Omental fat pad (tissue), 4 donors: ENCODE data around the gene GRHL1. TPM values are rescaled to one million over a fixed set of nuclear protein-coding genes. Genes with fewer than 3 reads are reported as not detected.

ENCODE experiments used
- ATAC-seq: fragments of 150-250 bp; one replicate; pipeline ENCODE4 v1.9.1; 2016; ENCODE audit warnings: mild to moderate bottlenecking, moderate library complexity; ENCODE audit not compliant: low FRiP score
- DNase-seq: peaks from one replicate; pipeline ENCODE4 v3.0.0-alpha.2; 2019; ENCODE audit warnings: low spot score
- CTCF ChIP-seq, 3 donors: fragments of 450-650 bp; IDR thresholded peaks; one replicate each; pipeline ENCODE4 v1.5.1; 2016 to 2017; ENCODE audit warnings: antibody characterized with exemption in 3 of 3, mild to moderate bottlenecking in 3 of 3, moderate library complexity in 2 of 3
- total RNA-seq, 4 donors: library from RNA; depleted of rRNA; stranded (reverse); fragments of >200 nt; gene quantifications; one replicate each; pipeline ENCODE4 v1.1.0, GENCODE V29; 2016

The GRHL1 gene
- total RNA-seq, 4 donors from 2014 or later = 0.95 to 15.1 (median 5.1) TPM

- ATAC-seq (no peak), DNase-seq (no peak)
- TF ChIP-seq CTCF (IDR thresholded peaks at IDR 0.05) = no peak
Observed at GRCh38 chr2:10003206-10004125, 52.0 kb downstream of the GRHL1 start.

GRCh38 chr2:10004401-10004800, 52.9 kb downstream of the GRHL1 start:
- TF ChIP-seq CTCF (IDR thresholded peaks at IDR 0.05) = no peak
- DNase-seq = no peak
- no peak for ATAC-seq

- DNase-seq (no peak), ATAC-seq (no peak)
- no peak for TF ChIP-seq CTCF (IDR thresholded peaks at IDR 0.05)
Observed at GRCh38 chr2:10004836-10005235, 53.3 kb downstream of the GRHL1 start.

GRCh38 chr2:10005461-10006235, 54.2 kb downstream of the GRHL1 start:
- ATAC-seq (no peak), DNase-seq (no peak)
- no peak for TF ChIP-seq CTCF (IDR thresholded peaks at IDR 0.05)

GRCh38 chr2:10006236-10007161, 55.0 kb downstream of the GRHL1 start:
- DNase-seq (no peak), ATAC-seq (no peak)
- TF ChIP-seq CTCF (IDR thresholded peaks at IDR 0.05) = no peak

- DNase-seq (no peak), ATAC-seq (no peak)
- TF ChIP-seq CTCF (IDR thresholded peaks at IDR 0.05) = no peak
Observed at GRCh38 chr2:10007435-10007834, 55.9 kb downstream of the GRHL1 start.
